ENCODE measurements around the gene NRP2. TPM values are rescaled to one million over a fixed set of nuclear protein-coding genes. Genes with fewer than 3 reads are reported as not detected.

NRP2 gene
- total RNA-seq (1 to 10 TPM; 1.1 to 2.1 TPM), polyA plus RNA-seq (not detected)

- H3K27me3 ChIP-seq (ENCODE audit: insufficient read depth, low read length), result peaks cover 22% of the 10 kb centered on the region
- peak within 1 kb of the TSS in 1 of 2 donors; percentile 32 for H3K4me3 ChIP-seq (ENCODE audit: low read length in 2 of 2)
These were observed at the start of gene NRP2 for GRCh38 chr2:205682239-205682970. TSS of gene NRP2 (plus strand) at chr2:205682501. CDS start at chr2:205683291, 790 bp downstream.

GRCh38 chr2:205633994-205634393 is 48.3 kb upstream of the NRP2 start:
- H3K27ac ChIP-seq (ENCODE audit: low read depth, low read length), result no peak overlapping the region
- Mint-ChIP-seq H3K27ac (no peak overlapping the region), H3K27me3 (peaks cover 0 to 2% of the 10 kb centered on the region in 2 donors), H3K4me3 (no peak overlapping the region), H3K9me3 (no peaks in the 10 kb centered on the region), H3K36me3 (no peaks in the 10 kb centered on the region), H3K4me1 (peaks cover 0 to 12% (median 6%) of the 10 kb centered on the region in 4 donors)
- DNase-seq, result no peak
- H3K27me3 ChIP-seq (ENCODE audit: insufficient read depth, low read length), result peaks cover 4% of the 10 kb centered on the region
- H3K36me3 ChIP-seq (ENCODE audit: insufficient read depth, low read length), result no peaks in the 10 kb centered on the region
- ChIA-PET CTCF (ENCODE audit: partially characterized antibody) (no interaction called here), POLR2A (ENCODE audit: partially characterized antibody) (no interaction called here)
- no peaks in the 10 kb centered on the region for H3K9me3 ChIP-seq (ENCODE audit: control insufficient read depth in 1 of 2, low read length in 2 of 2)
- intact Hi-C loops (cut with micrococcal nuclease), result no loop called here
- no peaks in the 10 kb centered on the region for H3K4me1 ChIP-seq (ENCODE audit: insufficient read depth, low read length)
- no peak overlapping the region for H3K4me3 ChIP-seq (ENCODE audit: low read length in 2 of 2)

More at GRCh38 chr2:205682239-205682970, at the start of gene NRP2:
- H3K4me1 ChIP-seq (ENCODE audit: insufficient read depth, low read length), result peaks cover 22% of the 10 kb centered on the region
- ChIA-PET POLR2A (ENCODE audit: partially characterized antibody) (no interaction called here), CTCF (ENCODE audit: partially characterized antibody) (interaction anchor here (0.8 to 1.4 kb wide), 3 partner anchors 105 to 1537 kb away, joined by 3 to 4 read pairs (median 3); no protein-coding TSS in a partner anchor)
- intact Hi-C loops (cut with micrococcal nuclease), result loop anchor here (5.0 kb wide), 1 partner anchor 990 kb away; no protein-coding TSS in a partner anchor
- H3K27ac ChIP-seq (ENCODE audit: low read depth, low read length), result no peak within 1 kb of the TSS
- peaks cover 45 to 52% of the 10 kb centered on the region in 2 donors for H3K27me3 Mint-ChIP-seq
- H3K9me3 Mint-ChIP-seq, result no peaks in the 10 kb centered on the region
- no peaks in the 10 kb centered on the region for H3K36me3 Mint-ChIP-seq
- peak within 1 kb of the TSS; percentile 79 to 87 (median 83) for H3K4me3 Mint-ChIP-seq
- peaks cover 6 to 46% (median 30%) of the 10 kb centered on the region in 4 donors for H3K4me1 Mint-ChIP-seq
- no peaks in the 10 kb centered on the region for H3K9me3 ChIP-seq (ENCODE audit: control insufficient read depth in 1 of 2, low read length in 2 of 2)
- peak; percentile 24 to 49 (median 33) for DNase-seq
- H3K27ac Mint-ChIP-seq, result peak within 1 kb of the TSS in 1 of 7 donors; percentile 36
- H3K36me3 ChIP-seq (ENCODE audit: insufficient read depth, low read length), result no peaks in the 10 kb centered on the region

GRCh38 chr2:205636549-205637319 is 45.6 kb upstream of the NRP2 start:
- H3K4me3 Mint-ChIP-seq, result no peak overlapping the region

GRCh38 chr2:205637320-205637602 is 45.0 kb upstream of the NRP2 start:
- intact Hi-C loops (cut with micrococcal nuclease), result no loop called here
- no peaks in the 10 kb centered on the region for H3K4me1 ChIP-seq (ENCODE audit: insufficient read depth, low read length)
- Mint-ChIP-seq H3K9me3 (peaks cover 0 to 3% (median 0%) of the 10 kb centered on the region in 8 donors), H3K27ac (peak overlapping the region in 1 of 7 donors; percentile 21), H3K36me3 (no peaks in the 10 kb centered on the region), H3K4me3 (no peak overlapping the region), H3K4me1 (peaks cover 0 to 12% (median 6%) of the 10 kb centered on the region in 4 donors), H3K27me3 (peaks cover 0 to 3% of the 10 kb centered on the region in 2 donors)
- peaks cover 4% of the 10 kb centered on the region for H3K27me3 ChIP-seq (ENCODE audit: insufficient read depth, low read length)
- ChIA-PET CTCF (ENCODE audit: partially characterized antibody) (interaction anchor here (0.5 to 0.8 kb wide), 2 partner anchors 11 to 15 kb away, joined by 3 read pairs; no protein-coding TSS in a partner anchor), POLR2A (ENCODE audit: partially characterized antibody) (no interaction called here)
- H3K9me3 ChIP-seq (ENCODE audit: control insufficient read depth in 1 of 2, low read length in 2 of 2), result no peaks in the 10 kb centered on the region
- H3K36me3 ChIP-seq (ENCODE audit: insufficient read depth, low read length), result no peaks in the 10 kb centered on the region
- no peak overlapping the region for H3K4me3 ChIP-seq (ENCODE audit: low read length in 2 of 2)
- no peak for DNase-seq
- no peak overlapping the region for H3K27ac ChIP-seq (ENCODE audit: low read depth, low read length)

More at GRCh38 chr2:205636549-205637319, 45.6 kb upstream of the NRP2 start:
- Histone ChIP-seq H3K4me3 (ENCODE audit: low read length in 2 of 2) (no peak overlapping the region), H3K9me3 (ENCODE audit: control insufficient read depth in 1 of 2, low read length in 2 of 2) (no peaks in the 10 kb centered on the region), H3K4me1 (ENCODE audit: insufficient read depth, low read length) (no peaks in the 10 kb centered on the region), H3K27me3 (ENCODE audit: insufficient read depth, low read length) (peaks cover 4% of the 10 kb centered on the region), H3K27ac (ENCODE audit: low read depth, low read length) (no peak overlapping the region), H3K36me3 (ENCODE audit: insufficient read depth, low read length) (no peaks in the 10 kb centered on the region)
- Mint-ChIP-seq H3K36me3 (no peaks in the 10 kb centered on the region), H3K27me3 (no peaks in the 10 kb centered on the region), H3K9me3 (peaks cover 0 to 3% (median 0%) of the 10 kb centered on the region in 8 donors), H3K4me1 (peaks cover 0 to 12% (median 6%) of the 10 kb centered on the region in 4 donors), H3K27ac (peak overlapping the region in 2 of 7 donors; percentile 76 to 84)
- DNase-seq, result no peak
- intact Hi-C loops (cut with micrococcal nuclease), result no loop called here
- ChIA-PET CTCF (ENCODE audit: partially characterized antibody) (no interaction called here), POLR2A (ENCODE audit: partially characterized antibody) (no interaction called here)

- no peaks in the 10 kb centered on the region for H3K9me3 ChIP-seq (ENCODE audit: control insufficient read depth in 1 of 2, low read length in 2 of 2)
- Mint-ChIP-seq H3K9me3 (peaks cover 0 to 3% (median 0%) of the 10 kb centered on the region in 8 donors), H3K27ac (peak overlapping the region in 2 of 7 donors; percentile 13 to 21), H3K36me3 (no peaks in the 10 kb centered on the region), H3K4me3 (no peak overlapping the region), H3K4me1 (peaks cover 0 to 12% (median 6%) of the 10 kb centered on the region in 4 donors), H3K27me3 (peaks cover 0 to 4% of the 10 kb centered on the region in 2 donors)
- no peaks in the 10 kb centered on the region for H3K4me1 ChIP-seq (ENCODE audit: insufficient read depth, low read length)
- no peak for DNase-seq
- POLR2A ChIA-PET (ENCODE audit: partially characterized antibody), result no interaction called here
- intact Hi-C loops (cut with micrococcal nuclease), result no loop called here
- peaks cover 4% of the 10 kb centered on the region for H3K27me3 ChIP-seq (ENCODE audit: insufficient read depth, low read length)
- CTCF ChIA-PET (ENCODE audit: partially characterized antibody), result interaction anchor here (0.5 to 0.8 kb wide), 2 partner anchors 12 to 15 kb away, joined by 3 read pairs; no protein-coding TSS in a partner anchor
- no peak overlapping the region for H3K4me3 ChIP-seq (ENCODE audit: low read length in 2 of 2)
- no peak overlapping the region for H3K27ac ChIP-seq (ENCODE audit: low read depth, low read length)
- no peaks in the 10 kb centered on the region for H3K36me3 ChIP-seq (ENCODE audit: insufficient read depth, low read length)
These were observed 44.4 kb upstream of the NRP2 start for GRCh38 chr2:205637779-205638503.

- Histone ChIP-seq H3K4me1 (ENCODE audit: insufficient read depth, low read length) (no peaks in the 10 kb centered on the region), H3K4me3 (ENCODE audit: low read length in 2 of 2) (no peak overlapping the region), H3K9me3 (ENCODE audit: control insufficient read depth in 1 of 2, low read length in 2 of 2) (no peaks in the 10 kb centered on the region), H3K27me3 (ENCODE audit: insufficient read depth, low read length) (peaks cover 4% of the 10 kb centered on the region), H3K27ac (ENCODE audit: low read depth, low read length) (no peak overlapping the region), H3K36me3 (ENCODE audit: insufficient read depth, low read length) (no peaks in the 10 kb centered on the region)
- no peak overlapping the region for H3K27ac Mint-ChIP-seq
- no peak overlapping the region for H3K4me3 Mint-ChIP-seq
- intact Hi-C loops (cut with micrococcal nuclease), result no loop called here
- no peak for DNase-seq
- POLR2A ChIA-PET (ENCODE audit: partially characterized antibody), result no interaction called here
- H3K36me3 Mint-ChIP-seq, result no peaks in the 10 kb centered on the region
- peaks cover 0 to 12% (median 4%) of the 10 kb centered on the region in 4 donors for H3K4me1 Mint-ChIP-seq
- peaks cover 6 to 11% of the 10 kb centered on the region in 2 donors for H3K27me3 Mint-ChIP-seq
- CTCF ChIA-PET (ENCODE audit: partially characterized antibody), result no interaction called here
- peaks cover 0 to 3% (median 0%) of the 10 kb centered on the region in 8 donors for H3K9me3 Mint-ChIP-seq
These were observed 41.6 kb upstream of the NRP2 start for GRCh38 chr2:205640716-205641115.
